Vagina (tissue), 2 donors: Measurements from ENCODE around the gene DENND4B.

Experiments
- POLR2A ChIP-seq, 2 donors: fragments of 450-650 bp; IDR thresholded peaks; one replicate each; pipeline ENCODE4 v1.6.1; 2017; ENCODE audit warnings: antibody characterized with exemption in 2 of 2, mild to moderate bottlenecking in 2 of 2, moderate library complexity in 2 of 2
- POLR2AphosphoS5 ChIP-seq, 2 donors: sonication (generic); formaldehyde crosslinking; IDR thresholded peaks; one replicate each; pipeline ENCODE4 v1.9.0; 2017; ENCODE audit warnings: antibody characterized with exemption in 2 of 2, mild to moderate bottlenecking in 2 of 2, low read depth in 1 of 2; ENCODE audit not compliant: insufficient read depth in 1 of 2
- TF ChIP-seq, protein P1 (sequence below), 3 experiments: fragments of 450-650 bp in 2 of 3; fragments of 200-600 bp in 1 of 3; sonication (generic) in 1 of 3; IDR thresholded peaks; one replicate each; pipeline ENCODE4 v1.5.1; 2017 to 2019; ENCODE audit warnings: antibody characterized with exemption in 3 of 3, mild to moderate bottlenecking in 2 of 3, moderate library complexity in 2 of 3

DNA sequence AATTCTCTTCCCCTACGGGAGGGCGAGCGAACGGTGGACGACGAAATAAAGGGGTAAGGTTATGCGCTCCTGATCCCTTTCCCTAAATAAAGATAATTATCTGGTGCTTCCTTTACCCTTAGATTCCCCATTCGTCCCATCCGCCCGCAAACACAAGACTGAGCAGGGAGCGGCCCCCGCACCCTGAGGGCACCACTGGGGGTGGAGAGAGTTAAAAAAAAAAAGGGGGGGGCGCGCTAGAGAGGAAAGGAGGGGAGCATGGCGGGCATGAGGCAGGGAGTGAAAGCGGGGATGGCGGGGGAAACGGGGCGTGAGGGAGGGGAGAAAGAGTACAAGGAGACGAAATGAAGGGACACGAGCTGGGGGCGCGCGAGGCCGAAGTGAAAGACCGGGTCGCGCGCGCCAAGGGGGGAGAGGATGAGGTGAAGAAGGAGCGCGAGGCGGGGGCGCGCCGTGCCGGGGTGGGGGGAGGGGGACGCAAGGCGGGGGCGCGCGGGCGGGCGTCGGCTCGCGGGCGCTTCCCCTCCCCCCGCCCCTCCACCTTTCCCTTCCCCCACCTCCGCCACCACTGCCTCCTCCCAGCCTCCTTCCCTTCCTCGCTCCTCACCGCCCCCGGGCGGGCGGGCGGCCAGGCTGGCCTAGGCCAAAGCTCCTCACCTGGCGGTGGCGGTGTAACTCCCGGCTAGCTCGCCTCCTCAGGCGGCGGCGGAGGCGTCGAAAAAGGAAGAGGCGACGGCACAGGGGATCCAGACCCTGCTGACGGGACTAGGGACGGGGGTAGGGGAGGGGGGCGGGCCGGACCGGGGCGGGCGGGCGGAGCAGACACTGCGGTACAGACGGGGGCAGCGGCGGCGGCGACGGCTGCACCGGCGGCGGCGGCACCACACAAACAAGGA, 24.2 kb downstream of the DENND4B start:
- TF ChIP-seq, protein P1, sequence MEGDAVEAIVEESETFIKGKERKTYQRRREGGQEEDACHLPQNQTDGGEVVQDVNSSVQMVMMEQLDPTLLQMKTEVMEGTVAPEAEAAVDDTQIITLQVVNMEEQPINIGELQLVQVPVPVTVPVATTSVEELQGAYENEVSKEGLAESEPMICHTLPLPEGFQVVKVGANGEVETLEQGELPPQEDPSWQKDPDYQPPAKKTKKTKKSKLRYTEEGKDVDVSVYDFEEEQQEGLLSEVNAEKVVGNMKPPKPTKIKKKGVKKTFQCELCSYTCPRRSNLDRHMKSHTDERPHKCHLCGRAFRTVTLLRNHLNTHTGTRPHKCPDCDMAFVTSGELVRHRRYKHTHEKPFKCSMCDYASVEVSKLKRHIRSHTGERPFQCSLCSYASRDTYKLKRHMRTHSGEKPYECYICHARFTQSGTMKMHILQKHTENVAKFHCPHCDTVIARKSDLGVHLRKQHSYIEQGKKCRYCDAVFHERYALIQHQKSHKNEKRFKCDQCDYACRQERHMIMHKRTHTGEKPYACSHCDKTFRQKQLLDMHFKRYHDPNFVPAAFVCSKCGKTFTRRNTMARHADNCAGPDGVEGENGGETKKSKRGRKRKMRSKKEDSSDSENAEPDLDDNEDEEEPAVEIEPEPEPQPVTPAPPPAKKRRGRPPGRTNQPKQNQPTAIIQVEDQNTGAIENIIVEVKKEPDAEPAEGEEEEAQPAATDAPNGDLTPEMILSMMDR (IDR thresholded peaks at IDR 0.05) = no peak
- no peak for TF ChIP-seq POLR2A (IDR thresholded peaks at IDR 0.05)
- TF ChIP-seq POLR2AphosphoS5 (IDR thresholded peaks at IDR 0.05; ENCODE audit: insufficient read depth in 1 of 2, low read depth in 1 of 2) = no peak
